Fibroblast of lung (primary cell): ENCODE measurements around the gene RTKN.

ENCODE experiments used
- CTCF ChIP-seq, 2 donors: IDR thresholded peaks in 1 of 2; conservative IDR thresholded peaks in 1 of 2; 1 replicate in 1 of 2; 2 replicates in 1 of 2; pipeline ENCODE4 v1.5.1; 2011 to 2012; ENCODE audit warnings: low read length in 2 of 2, control low read depth in 1 of 2, inconsistent platforms in 1 of 2, low read depth in 1 of 2, mild to moderate bottlenecking in 1 of 2
- EZH2 ChIP-seq: IDR thresholded peaks from 2 replicates; pipeline ENCODE4 v1.5.1; 2012; ENCODE audit warnings: low read length, control low read depth, mild to moderate bottlenecking; ENCODE audit errors: missing control alignments

- no peak for TF ChIP-seq CTCF (conservative IDR thresholded peaks at IDR 0.05 in 1 of 2, IDR thresholded peaks at IDR 0.05 in 1 of 2; ENCODE audit: low read depth in 1 of 2, low read length in 2 of 2)
- no peak for TF ChIP-seq EZH2
These were observed 34.1 kb downstream of the RTKN start for GRCh38 chr2:74407682-74408081.
